H9 (cell line): ENCODE data around the gene PPFIBP1. TPM values are rescaled to one million over a fixed set of nuclear protein-coding genes. Genes with fewer than 3 reads are reported as not detected.

Experiments used
- DNase-seq: peaks from one replicate; pipeline ENCODE4 v3.0.0-alpha.2; 2017
- H2AFZ ChIP-seq: one replicate; pipeline ENCODE4 v1.6.1; 2013; ENCODE audit warnings: mild to moderate bottlenecking, low read length, control low read depth, moderate library complexity
- H2AK5ac ChIP-seq: 2 replicates; pipeline ENCODE4 v1.6.1; 2013; ENCODE audit warnings: low read length, control low read depth, mixed read lengths; ENCODE audit not compliant: insufficient read length
- H2BK120ac ChIP-seq: one replicate; pipeline ENCODE4 v1.6.1; 2013; ENCODE audit warnings: low read depth, mild to moderate bottlenecking, low read length, control low read depth, inconsistent platforms; ENCODE audit not compliant: poor library complexity, severe bottlenecking
- H2BK12ac ChIP-seq: 2 replicates; pipeline ENCODE4 v1.6.1; 2013; ENCODE audit warnings: low read length, control low read depth, mixed read lengths, low read depth; ENCODE audit not compliant: insufficient read length
- H2BK15ac ChIP-seq: 2 replicates; pipeline ENCODE4 v1.6.1; 2013; ENCODE audit warnings: low read depth, low read length, control low read depth
- H2BK20ac ChIP-seq: one replicate; pipeline ENCODE4 v1.6.1; 2013; ENCODE audit warnings: low read depth, mild to moderate bottlenecking, low read length, control low read depth, inconsistent platforms; ENCODE audit not compliant: poor library complexity, severe bottlenecking
- H2BK5ac ChIP-seq: 2 replicates; pipeline ENCODE4 v1.6.1; 2013; ENCODE audit warnings: low read length, control low read depth, mixed read lengths; ENCODE audit not compliant: insufficient read length
- H3K14ac ChIP-seq: 2 replicates; pipeline ENCODE4 v1.6.1; 2013; ENCODE audit warnings: low read length, control low read depth; ENCODE audit not compliant: insufficient read depth
- H3K18ac ChIP-seq: 2 replicates; pipeline ENCODE4 v1.6.1; 2013; ENCODE audit warnings: low read depth, mild to moderate bottlenecking, mixed read lengths, low read length, control low read depth; ENCODE audit not compliant: insufficient read length
- H3K23ac ChIP-seq: 2 replicates; pipeline ENCODE4 v1.6.1; 2013; ENCODE audit warnings: low read length, control low read depth, mixed read lengths, low read depth; ENCODE audit not compliant: insufficient read length
- H3K23me2 ChIP-seq: 2 replicates; pipeline ENCODE4 v1.6.1; 2013; ENCODE audit warnings: low read depth, mild to moderate bottlenecking, mixed read lengths, low read length, control low read depth; ENCODE audit not compliant: insufficient read length, poor library complexity, severe bottlenecking
- H3K27ac ChIP-seq: 2 replicates; pipeline ENCODE4 v1.5.1; 2013; ENCODE audit warnings: low read length, control low read depth, mixed read lengths, low read depth; ENCODE audit not compliant: insufficient read length
- H3K27me3 ChIP-seq: 2 replicates; pipeline ENCODE4 v1.6.1; 2013; ENCODE audit warnings: low read length, control low read depth, inconsistent platforms; ENCODE audit not compliant: insufficient read depth
- H3K4ac ChIP-seq: 2 replicates; pipeline ENCODE4 v1.6.1; 2013; ENCODE audit warnings: low read depth, mild to moderate bottlenecking, control low read depth, inconsistent platforms, low read length, moderate library complexity
- H3K4me1 ChIP-seq: 2 replicates; pipeline ENCODE4 v1.6.1; 2013; ENCODE audit warnings: low read length, control low read depth, inconsistent platforms; ENCODE audit not compliant: insufficient read depth
- H3K4me2 ChIP-seq: 2 replicates; pipeline ENCODE4 v1.6.1; 2013; ENCODE audit warnings: low read length, control low read depth, mixed read lengths; ENCODE audit not compliant: insufficient read length, insufficient read depth
- H3K56ac ChIP-seq: 2 replicates; pipeline ENCODE4 v1.6.1; 2013; ENCODE audit warnings: low read depth, mild to moderate bottlenecking, mixed read lengths, low read length, control low read depth; ENCODE audit not compliant: insufficient read length
- H3K79me1 ChIP-seq: 2 replicates; pipeline ENCODE4 v1.6.1; 2013; ENCODE audit warnings: low read depth, mild to moderate bottlenecking, moderate library complexity, low read length, control low read depth, inconsistent platforms; ENCODE audit not compliant: insufficient read depth, poor library complexity, severe bottlenecking
- H3K79me2 ChIP-seq: 2 replicates; pipeline ENCODE4 v1.6.1; 2013; ENCODE audit warnings: low read length, control low read depth, inconsistent platforms; ENCODE audit not compliant: insufficient read depth
- H3K9ac ChIP-seq: 2 replicates; pipeline ENCODE4 v1.6.1; 2013; ENCODE audit warnings: low read length, control low read depth, mixed read lengths; ENCODE audit not compliant: insufficient read length; ENCODE audit errors: extremely low read depth
- H3K9me3 ChIP-seq: one replicate; pipeline ENCODE4 v1.6.1; 2013; ENCODE audit warnings: low read depth, low read length, inconsistent platforms; ENCODE audit not compliant: control insufficient read depth
- H3T11ph ChIP-seq: one replicate; pipeline ENCODE4 v1.6.1; 2013; ENCODE audit warnings: mild to moderate bottlenecking, low read length, control low read depth, inconsistent platforms
- H4K20me1 ChIP-seq: one replicate; pipeline ENCODE4 v1.6.1; 2013; ENCODE audit not compliant: control insufficient read depth, insufficient read length, insufficient read depth
- H4K5ac ChIP-seq: 2 replicates; pipeline ENCODE4 v1.6.1; 2013; ENCODE audit warnings: low read depth, mild to moderate bottlenecking, mixed read lengths, low read length, control low read depth; ENCODE audit not compliant: insufficient read length
- H4K8ac ChIP-seq: replicated peaks from 2 replicates; pipeline ENCODE4 v1.6.1; 2013; ENCODE audit warnings: low read length, control low read depth, mixed read lengths, low read depth; ENCODE audit not compliant: insufficient read length
- H4K91ac ChIP-seq: 2 replicates; pipeline ENCODE4 v1.6.1; 2013; ENCODE audit warnings: low read depth, mild to moderate bottlenecking, moderate library complexity, mixed read lengths, low read length, control low read depth; ENCODE audit not compliant: insufficient read length
- H3K27ac Mint-ChIP-seq, 3 experiments: 2 replicates in 2 of 3; 3 replicates in 1 of 3; pipeline ENCODE4 v1.8.0; 2020 to 2021; ENCODE audit warnings: mixed read lengths in 3 of 3, mild to moderate bottlenecking in 1 of 3, moderate library complexity in 1 of 3
- H3K27me3 Mint-ChIP-seq: 2 replicates; pipeline ENCODE4 v1.8.0; 2021; ENCODE audit warnings: low read depth, mild to moderate bottlenecking, moderate library complexity, mixed read lengths
- H3K36me3 Mint-ChIP-seq, 3 experiments: 2 replicates in 2 of 3; 3 replicates in 1 of 3; pipeline ENCODE4 v1.8.0; 2020 to 2021; ENCODE audit warnings: low read depth in 3 of 3, mixed read lengths in 3 of 3; ENCODE audit not compliant: insufficient read depth in 1 of 3
- H3K4me1 Mint-ChIP-seq, 2 experiments: 2 replicates each; pipeline ENCODE4 v1.8.0; 2020; ENCODE audit warnings: mixed read lengths in 2 of 2
- H3K4me3 Mint-ChIP-seq, 2 experiments: 2 replicates in 1 of 2; 3 replicates in 1 of 2; pipeline ENCODE4 v1.8.0; 2020 to 2021; ENCODE audit warnings: mild to moderate bottlenecking in 2 of 2, mixed read lengths in 2 of 2, moderate library complexity in 1 of 2
- H3K9me3 Mint-ChIP-seq, 2 experiments: 2 replicates in 1 of 2; 3 replicates in 1 of 2; pipeline ENCODE4 v1.8.0; 2020; ENCODE audit warnings: mild to moderate bottlenecking in 2 of 2, mixed read lengths in 2 of 2, moderate library complexity in 1 of 2
- WGBS: extraction: QIAGEN DNeasy Blood & Tissue Kit; methylation state at CpG from one replicate; pipeline ENCODE4 v1.1.7; 2013; ENCODE audit warnings: missing lambda C conversion rate, low lambda C conversion rate, mixed read lengths; ENCODE audit not compliant: insufficient read length; ENCODE audit errors: extremely low coverage; 5-methylcytosine and 5-hydroxymethylcytosine counted together
- total RNA-seq: library from RNA; stranded (reverse); gene quantifications from 2 replicates; pipeline ENCODE4 v1.2.1, GENCODE V29; 2021
- TF ChIP-seq, protein P1 (sequence below): fragments of 200-600 bp; sonication (generic); conservative IDR thresholded peaks from 3 replicates; pipeline ENCODE4 v1.8.0; 2021; ENCODE audit warnings: antibody characterized with exemption, mild to moderate bottlenecking

PPFIBP1 gene
- total RNA-seq, 1 experiment from 2014 or later = 29.2 TPM

DNA sequence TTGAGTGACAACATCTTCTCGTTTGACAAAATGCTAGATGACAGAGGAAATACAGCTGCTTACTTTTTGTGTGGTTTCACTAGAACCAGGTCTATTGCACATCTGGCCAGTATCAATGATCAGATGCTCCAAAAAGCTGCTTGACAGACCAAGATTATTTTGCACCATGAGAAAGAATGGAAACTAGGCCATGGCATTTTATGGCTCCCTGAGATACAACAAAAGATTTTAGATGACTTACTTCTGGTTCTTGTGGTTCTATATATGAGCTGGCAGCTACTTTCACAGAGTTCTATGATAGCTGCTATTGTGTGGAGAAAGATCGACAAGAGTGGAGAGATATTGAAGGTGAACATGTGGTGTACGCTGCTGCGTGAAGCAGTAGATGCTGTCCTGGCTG lies 25.9 kb upstream of the PPFIBP1 start:
- no peaks in the 10 kb centered on the region for H3K4me1 ChIP-seq
- H3K27me3 ChIP-seq = no peaks in the 10 kb centered on the region
- DNase-seq = no peak
- no peak overlapping the region for H3K56ac ChIP-seq
- H3K27ac ChIP-seq = no peak overlapping the region
- no peak overlapping the region for H2BK20ac ChIP-seq
- no peak overlapping the region for H2BK12ac ChIP-seq
- H2AK5ac ChIP-seq = no peak overlapping the region
- no peak overlapping the region for H4K5ac ChIP-seq
- H4K91ac ChIP-seq = no peak overlapping the region
- WGBS = no CpG with 5 or more reads among the region's 4 CpGs
- no peaks in the 10 kb centered on the region for H3K79me2 ChIP-seq
- no peak overlapping the region for H3K4me2 ChIP-seq
- no peaks in the 10 kb centered on the region for H3K79me1 ChIP-seq
- Mint-ChIP-seq H3K9me3 (no peaks in the 10 kb centered on the region), H3K27me3 (no peaks in the 10 kb centered on the region), H3K27ac (no peak overlapping the region; a peak in 1 of 7 replicates), H3K36me3 (no peaks in the 10 kb centered on the region), H3K4me1 (no peaks in the 10 kb centered on the region), H3K4me3 (no peak overlapping the region)
- no peaks in the 10 kb centered on the region for H4K20me1 ChIP-seq
- no peak overlapping the region for H2BK15ac ChIP-seq
- H3T11ph ChIP-seq = no peak overlapping the region
- H3K18ac ChIP-seq = no peak overlapping the region
- H3K14ac ChIP-seq = no peak overlapping the region
- no peak overlapping the region for H2BK120ac ChIP-seq
- H3K23ac ChIP-seq = no peak overlapping the region
- H3K9me3 ChIP-seq = no peaks in the 10 kb centered on the region
- TF ChIP-seq, protein P1, sequence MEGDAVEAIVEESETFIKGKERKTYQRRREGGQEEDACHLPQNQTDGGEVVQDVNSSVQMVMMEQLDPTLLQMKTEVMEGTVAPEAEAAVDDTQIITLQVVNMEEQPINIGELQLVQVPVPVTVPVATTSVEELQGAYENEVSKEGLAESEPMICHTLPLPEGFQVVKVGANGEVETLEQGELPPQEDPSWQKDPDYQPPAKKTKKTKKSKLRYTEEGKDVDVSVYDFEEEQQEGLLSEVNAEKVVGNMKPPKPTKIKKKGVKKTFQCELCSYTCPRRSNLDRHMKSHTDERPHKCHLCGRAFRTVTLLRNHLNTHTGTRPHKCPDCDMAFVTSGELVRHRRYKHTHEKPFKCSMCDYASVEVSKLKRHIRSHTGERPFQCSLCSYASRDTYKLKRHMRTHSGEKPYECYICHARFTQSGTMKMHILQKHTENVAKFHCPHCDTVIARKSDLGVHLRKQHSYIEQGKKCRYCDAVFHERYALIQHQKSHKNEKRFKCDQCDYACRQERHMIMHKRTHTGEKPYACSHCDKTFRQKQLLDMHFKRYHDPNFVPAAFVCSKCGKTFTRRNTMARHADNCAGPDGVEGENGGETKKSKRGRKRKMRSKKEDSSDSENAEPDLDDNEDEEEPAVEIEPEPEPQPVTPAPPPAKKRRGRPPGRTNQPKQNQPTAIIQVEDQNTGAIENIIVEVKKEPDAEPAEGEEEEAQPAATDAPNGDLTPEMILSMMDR = no peak
- H2AFZ ChIP-seq = no peak overlapping the region
- no peak overlapping the region for H2BK5ac ChIP-seq
- no peak overlapping the region for H4K8ac ChIP-seq
- no peak overlapping the region for H3K9ac ChIP-seq
- no peaks in the 10 kb centered on the region for H3K23me2 ChIP-seq
- H3K4ac ChIP-seq = no peak overlapping the region
